Measurements from ENCODE around the gene ECM1.

DNA sequence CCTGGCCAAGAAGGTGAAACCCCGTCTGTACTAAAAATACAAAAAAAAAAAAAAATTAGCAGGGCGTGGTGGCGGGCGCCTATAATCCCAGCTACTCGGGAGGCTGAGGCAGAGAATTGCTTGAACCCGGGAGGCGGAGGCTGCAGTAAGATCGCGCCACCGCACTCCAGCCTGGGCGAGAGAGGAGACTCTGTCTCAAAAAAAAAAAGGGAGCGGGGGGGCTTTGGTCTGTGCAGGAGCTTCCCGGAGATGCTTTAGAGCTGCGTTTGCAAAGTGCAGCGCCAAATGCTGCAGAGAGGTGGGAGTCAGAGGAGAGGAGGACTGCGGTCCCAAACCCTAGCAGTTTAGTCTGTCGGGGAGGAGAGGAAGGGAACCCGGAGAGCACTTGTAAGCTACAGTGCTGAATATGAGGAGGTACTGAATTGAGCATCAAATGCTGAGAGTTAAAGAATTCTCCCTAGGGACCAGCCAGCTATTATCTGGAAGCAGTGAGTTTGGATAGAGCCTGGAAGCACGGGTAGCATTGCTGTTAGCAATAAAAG, 8.2 kb downstream of the ECM1 start:
- TF ChIP-seq TAF1 (IDR thresholded peaks at IDR 0.05; ENCODE audit: low read depth, low read length) (no peak), POLR2AphosphoS5 (IDR thresholded peaks at IDR 0.05; ENCODE audit: low read depth, low read length) (no peak)

Measured in GM12891 (cell line).